ENCODE measurements around the gene COL17A1. TPM values are rescaled to one million over a fixed set of nuclear protein-coding genes. Genes with fewer than 3 reads are reported as not detected.

COL17A1 gene
- total RNA-seq, 1 donor from 2014 or later = 0.32 TPM

DNA sequence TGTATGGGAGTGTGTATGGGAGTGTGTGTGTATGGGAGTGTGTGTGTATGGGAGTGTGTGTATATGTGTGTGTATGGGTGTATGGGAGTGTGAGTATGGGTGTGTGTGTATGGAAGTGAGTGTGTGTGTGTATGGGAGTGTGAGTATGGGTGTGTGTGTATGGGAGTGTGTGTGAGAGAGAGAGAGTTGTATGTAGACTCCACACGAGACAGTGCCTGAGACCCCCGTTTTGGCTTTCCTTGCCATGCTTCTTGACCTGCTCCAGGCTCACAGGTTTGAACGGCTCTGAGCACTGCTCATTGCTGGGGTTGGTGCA lies 49.7 kb downstream of the COL17A1 start:
- Histone ChIP-seq H3K27me3 (ENCODE audit: low read depth) (no peaks in the 10 kb centered on the region), H3K4me1 (no peaks in the 10 kb centered on the region), H3K27ac (no peak overlapping the region), H3K9me3 (no peaks in the 10 kb centered on the region), H3K36me3 (peaks cover 7% of the 10 kb centered on the region), H3K4me3 (no peak overlapping the region)
- intact Hi-C loops (cut with DNase I) = no loop called here
- DNase-seq (no peak), ATAC-seq (peak; percentile 28 to 58)
- no peak for TF ChIP-seq CTCF (IDR thresholded peaks at IDR 0.05)

- intact Hi-C loops (cut with DNase I) = no loop called here
- H3K4me1 ChIP-seq = no peaks in the 10 kb centered on the region
- H3K27me3 ChIP-seq (ENCODE audit: low read depth) = no peaks in the 10 kb centered on the region
- DNase-seq (no peak), ATAC-seq (peak in 1 of 2 donors; percentile 8)
- TF ChIP-seq CTCF (IDR thresholded peaks at IDR 0.05) = no peak
- H3K9me3 ChIP-seq = no peaks in the 10 kb centered on the region
- H3K36me3 ChIP-seq = peaks cover 10% of the 10 kb centered on the region
- no peak overlapping the region for H3K4me3 ChIP-seq
- H3K27ac ChIP-seq = no peak overlapping the region
Measured at GRCh38 chr10:104035194-104036068, 50.2 kb downstream of the COL17A1 start.

- Histone ChIP-seq H3K36me3 (peaks cover 18% of the 10 kb centered on the region), H3K9me3 (no peaks in the 10 kb centered on the region), H3K4me1 (no peaks in the 10 kb centered on the region), H3K27me3 (ENCODE audit: low read depth) (no peaks in the 10 kb centered on the region), H3K4me3 (no peak overlapping the region), H3K27ac (no peak overlapping the region)
- no peak for TF ChIP-seq CTCF (IDR thresholded peaks at IDR 0.05)
- intact Hi-C loops (cut with DNase I) = no loop called here
- ATAC-seq (peak in 1 of 2 donors; percentile 5), DNase-seq (no peak)
Measured at GRCh38 chr10:104034401-104035193, 51.1 kb downstream of the COL17A1 start.

DNA sequence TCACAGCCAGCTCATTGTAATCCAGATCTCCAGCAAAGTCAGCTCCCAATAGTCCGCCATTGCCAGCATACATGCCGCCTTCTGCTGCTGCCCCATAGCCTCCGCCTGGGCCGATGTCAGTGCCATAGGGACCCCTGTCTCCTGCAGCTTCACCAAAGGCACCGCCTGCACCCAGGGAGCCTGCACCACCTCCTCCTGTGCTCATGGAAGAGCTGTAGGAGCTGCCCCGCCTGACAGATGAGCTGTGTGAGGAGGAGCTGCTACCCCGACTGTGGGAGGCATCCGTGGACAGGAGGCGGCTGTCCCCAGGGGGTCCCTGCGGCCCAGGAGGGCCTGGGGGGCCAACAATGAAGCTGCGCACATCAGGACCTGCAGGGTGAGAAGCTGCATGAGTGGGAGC lies 51.7 kb downstream of the COL17A1 start:
- ATAC-seq (no peak), DNase-seq (no peak)
- H3K27me3 ChIP-seq (ENCODE audit: low read depth) = no peaks in the 10 kb centered on the region
- H3K9me3 ChIP-seq = no peaks in the 10 kb centered on the region
- TF ChIP-seq CTCF (IDR thresholded peaks at IDR 0.05) = no peak
- intact Hi-C loops (cut with DNase I) = no loop called here
- no peak overlapping the region for H3K4me3 ChIP-seq
- peaks cover 24% of the 10 kb centered on the region for H3K36me3 ChIP-seq
- no peaks in the 10 kb centered on the region for H3K4me1 ChIP-seq
- no peak overlapping the region for H3K27ac ChIP-seq

DNA sequence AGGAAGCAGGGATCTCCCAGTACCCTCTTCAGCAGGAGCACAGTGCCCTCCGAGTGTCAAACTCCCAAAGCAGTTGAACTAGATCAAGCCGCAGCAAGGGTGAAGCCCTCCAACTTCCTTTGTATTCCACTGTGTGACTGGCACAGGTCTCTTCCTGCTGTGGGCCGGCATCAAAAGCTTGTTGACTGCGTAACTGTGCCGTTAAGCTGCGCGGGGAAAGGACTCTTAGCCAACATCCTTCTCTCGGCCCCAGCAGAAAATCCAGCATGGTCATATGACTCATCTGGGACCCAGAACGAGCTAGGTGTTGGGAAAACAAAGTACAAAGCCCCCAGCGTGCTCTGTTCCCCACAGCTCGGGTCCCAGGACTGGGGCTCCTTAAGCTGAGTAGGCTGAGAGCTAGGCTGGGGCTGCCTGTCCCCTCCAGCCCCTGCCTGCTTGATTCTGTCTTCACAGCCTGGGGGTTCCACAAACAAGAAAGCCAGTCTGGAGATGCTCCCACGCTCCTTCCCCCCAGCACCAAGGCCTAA lies 52.2 kb downstream of the COL17A1 start:
- H3K9me3 ChIP-seq = no peaks in the 10 kb centered on the region
- no peak overlapping the region for H3K27ac ChIP-seq
- DNase-seq (no peak), ATAC-seq (no peak)
- H3K4me3 ChIP-seq = no peak overlapping the region
- TF ChIP-seq CTCF (IDR thresholded peaks at IDR 0.05) = no peak
- H3K4me1 ChIP-seq = no peaks in the 10 kb centered on the region
- H3K27me3 ChIP-seq (ENCODE audit: low read depth) = no peaks in the 10 kb centered on the region
- H3K36me3 ChIP-seq = peaks cover 28% of the 10 kb centered on the region
- intact Hi-C loops (cut with DNase I) = no loop called here

Measured in lower lobe of right lung (tissue), 2 donors.